Activated naive CD8-positive, alpha-beta T cell treated with anti-CD3 and anti-CD28 coated beads, Interleukin-2, amount 50 U/mL, for 16 hours (primary cell): ENCODE results near the gene CAST.
"Not testable (repeated sequence)": the region's sequence is repeated elsewhere in the genome, so short reads cannot be mapped to it uniquely, and the experiment has no call there.

Experiments
- DNase-seq: peaks from one replicate; pipeline ENCODE4 v3.0.0-alpha.2; 2020; ENCODE audit warnings: low read depth, low spot score

CAST gene

DNA sequence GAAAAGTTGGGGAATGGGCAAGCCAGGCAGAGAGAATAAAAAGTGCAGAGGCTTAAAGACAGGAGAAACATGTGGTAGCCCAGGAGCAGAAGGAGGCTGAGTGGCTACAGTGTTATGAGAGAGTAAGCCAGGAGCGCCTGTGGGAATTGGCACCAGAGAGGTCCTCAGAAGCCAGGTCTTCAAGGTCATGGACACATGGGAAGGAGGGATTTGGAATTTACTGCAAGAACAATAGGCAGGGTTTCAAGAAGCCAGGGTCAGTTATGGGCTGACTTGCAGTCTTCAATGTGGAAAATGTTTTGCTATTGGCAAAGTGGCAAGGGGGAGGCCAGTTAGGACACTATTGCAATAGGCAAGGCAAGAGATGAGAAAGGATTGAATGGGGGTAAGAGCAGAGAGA, 116.2 kb downstream of the CAST start:
- no peak for DNase-seq

DNA sequence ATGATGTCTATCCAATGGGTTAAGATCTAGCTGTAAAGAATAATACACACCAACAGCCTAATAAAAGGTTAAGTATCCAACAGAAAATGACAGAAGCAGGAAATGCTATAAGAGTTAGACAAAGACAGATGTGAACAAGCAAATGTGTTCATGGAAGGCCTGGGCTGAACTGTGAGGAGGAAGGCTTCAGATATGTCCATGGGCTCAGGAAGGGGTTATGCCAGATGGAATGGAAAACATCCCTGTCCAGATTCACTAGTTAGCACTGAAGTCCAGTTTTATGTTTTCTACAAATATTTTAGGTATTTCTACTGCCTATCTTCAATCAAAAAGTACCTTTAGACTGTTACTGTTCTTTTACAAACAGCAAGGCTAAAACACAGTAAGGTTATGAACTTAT, 118.5 kb downstream of the CAST start:
- DNase-seq: no peak

DNA sequence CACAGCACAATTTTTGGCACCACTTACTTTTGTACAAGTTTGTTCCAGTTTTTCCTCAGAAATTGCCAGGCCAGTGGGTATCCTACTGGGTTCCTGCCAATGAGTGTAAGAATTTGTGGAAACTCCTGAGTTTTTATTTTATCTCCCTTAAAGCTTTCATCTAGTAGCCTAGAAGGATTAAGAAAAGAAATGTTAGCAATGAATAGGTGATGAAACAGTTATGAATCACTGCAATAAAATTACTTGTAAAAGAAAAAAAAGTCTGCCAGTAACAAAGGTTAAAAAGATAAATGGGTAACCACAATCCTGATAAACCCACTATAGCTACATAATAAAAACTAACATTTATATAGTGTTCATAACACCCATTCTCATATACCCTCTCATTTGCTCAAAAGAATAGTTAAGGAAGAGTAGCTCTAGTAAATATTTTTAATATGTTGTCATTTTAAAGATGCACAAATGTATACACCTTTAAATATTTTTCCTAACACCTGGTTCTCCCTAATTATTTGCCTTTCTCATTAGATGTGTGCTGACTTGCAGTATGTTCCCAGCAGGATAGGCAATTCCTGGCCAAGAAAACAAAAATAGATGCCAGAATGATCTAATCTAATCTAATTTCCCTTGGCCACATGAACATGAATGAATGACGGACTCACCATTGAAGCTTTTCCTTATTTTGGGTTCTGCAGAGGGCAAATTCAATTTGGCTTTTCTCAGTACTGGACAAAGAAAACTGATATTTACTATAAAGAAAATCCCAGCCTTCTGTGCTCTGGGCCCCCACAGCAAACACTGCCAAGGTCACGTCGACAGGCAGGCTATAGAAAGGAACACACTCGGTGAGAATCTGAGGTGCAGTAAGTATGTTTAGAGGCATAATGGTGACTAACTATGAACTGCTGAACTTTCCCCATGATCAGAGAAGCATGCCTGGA, 119.1 kb downstream of the CAST start:
- DNase-seq: no peak

DNA sequence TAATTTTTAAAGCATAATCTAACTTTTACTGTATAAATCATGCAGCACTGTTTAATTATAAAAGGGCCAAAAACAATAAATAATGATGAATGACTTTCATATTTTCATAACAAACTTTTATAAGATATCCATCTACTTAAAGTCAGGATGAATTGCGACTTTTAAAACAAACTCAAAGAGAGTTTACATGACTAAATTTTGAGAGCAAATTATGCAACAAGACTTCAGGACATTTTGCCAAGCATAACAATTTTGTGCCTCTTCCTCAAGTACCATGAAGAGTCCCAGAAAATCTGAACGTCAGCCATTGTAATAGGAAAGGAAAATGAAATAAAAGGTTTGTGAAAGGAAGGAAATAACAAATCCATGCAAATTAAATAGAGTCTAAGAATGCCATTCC, 121.2 kb downstream of the CAST start:
- no peak for DNase-seq

DNA sequence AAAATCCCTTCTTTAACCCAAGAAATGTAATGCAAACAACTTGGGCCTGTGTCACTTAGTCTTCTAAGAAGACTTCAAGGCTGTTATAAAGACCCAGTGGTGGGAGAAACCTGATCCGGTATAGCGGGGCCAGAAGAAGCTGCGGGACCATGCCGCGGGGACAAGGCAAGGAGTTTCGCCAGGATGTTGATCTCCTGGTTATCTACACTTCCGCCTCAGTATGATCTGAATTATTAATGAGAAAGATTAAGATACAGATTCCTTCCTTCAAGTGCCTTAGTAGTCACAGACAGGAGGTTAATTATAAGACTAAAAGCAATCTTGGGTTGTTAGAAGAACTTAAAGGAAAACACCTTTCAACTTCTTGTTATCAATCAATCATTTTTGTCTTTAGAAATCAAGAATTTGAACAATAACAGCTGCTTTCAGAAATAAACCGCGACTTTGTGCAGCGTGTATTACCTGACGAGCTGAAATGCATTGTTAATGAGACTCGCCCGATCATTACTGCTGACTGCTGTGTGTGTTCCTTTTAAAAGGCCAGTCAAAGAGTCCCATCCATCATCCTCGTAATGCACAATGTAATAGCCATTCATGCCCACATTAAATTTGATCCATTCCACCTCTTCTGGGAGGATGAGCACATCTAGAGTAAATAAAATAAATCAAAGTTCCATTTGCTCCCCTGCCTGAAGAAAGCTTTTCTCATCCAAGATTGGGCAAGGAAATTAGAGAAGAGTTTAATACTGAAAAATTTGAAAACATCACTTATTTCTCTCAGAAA, 123.3 kb downstream of the CAST start:
- DNase-seq: no peak

DNA sequence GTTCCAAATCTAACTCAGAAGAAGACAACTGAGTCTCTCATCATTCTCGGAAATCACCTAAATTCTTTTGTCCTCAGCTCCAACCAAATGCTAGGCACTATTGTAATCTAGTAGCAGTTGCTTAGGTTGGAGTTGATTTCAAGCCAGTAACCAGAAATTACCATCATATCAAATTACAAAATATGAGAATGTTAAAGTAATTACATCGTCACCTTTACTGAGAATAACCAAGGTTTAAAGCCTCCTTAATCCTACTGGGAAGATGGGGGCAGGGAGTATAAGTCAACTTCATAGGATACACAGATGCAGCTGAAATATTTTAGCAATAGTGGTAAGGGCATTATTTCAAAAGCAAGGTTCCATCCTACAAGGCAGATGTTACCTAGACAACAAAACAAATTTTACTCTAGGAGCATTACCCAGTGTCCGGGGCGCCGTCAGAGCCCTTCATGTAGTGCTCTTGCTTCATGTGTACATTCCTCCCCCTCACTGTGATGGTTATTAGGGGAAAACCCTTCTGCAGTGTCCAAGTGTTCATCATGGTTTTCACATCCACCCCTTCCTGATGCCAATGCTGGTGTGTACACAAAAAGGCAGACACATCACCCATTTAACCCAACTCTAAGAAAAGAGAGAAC, 126.1 kb downstream of the CAST start:
- no peak for DNase-seq

DNA sequence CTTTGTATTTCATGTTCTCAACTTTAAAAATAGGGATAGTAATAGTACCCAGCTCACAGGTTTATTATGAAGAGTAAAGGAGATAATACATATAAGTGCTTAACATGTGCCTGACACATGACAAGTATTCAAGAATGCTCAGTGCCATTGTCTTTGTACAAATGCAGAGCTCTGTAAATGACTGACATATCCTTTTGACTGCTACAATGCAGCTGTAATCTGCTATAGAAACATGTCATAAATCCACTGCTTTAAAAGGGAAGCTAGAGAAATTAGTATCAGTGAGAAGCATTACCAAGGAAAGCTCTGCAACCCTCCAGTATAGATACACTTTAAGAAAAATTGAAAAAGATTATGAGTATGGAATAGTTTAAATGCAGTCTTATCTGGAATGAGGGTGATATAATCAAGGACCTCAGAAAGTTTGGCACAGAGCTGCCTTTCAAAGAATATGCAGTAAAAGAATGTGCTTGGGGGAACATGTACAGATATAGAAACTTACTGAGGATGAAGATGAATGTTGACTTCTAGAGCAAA, 127.7 kb downstream of the CAST start:
- DNase-seq: no peak

DNA sequence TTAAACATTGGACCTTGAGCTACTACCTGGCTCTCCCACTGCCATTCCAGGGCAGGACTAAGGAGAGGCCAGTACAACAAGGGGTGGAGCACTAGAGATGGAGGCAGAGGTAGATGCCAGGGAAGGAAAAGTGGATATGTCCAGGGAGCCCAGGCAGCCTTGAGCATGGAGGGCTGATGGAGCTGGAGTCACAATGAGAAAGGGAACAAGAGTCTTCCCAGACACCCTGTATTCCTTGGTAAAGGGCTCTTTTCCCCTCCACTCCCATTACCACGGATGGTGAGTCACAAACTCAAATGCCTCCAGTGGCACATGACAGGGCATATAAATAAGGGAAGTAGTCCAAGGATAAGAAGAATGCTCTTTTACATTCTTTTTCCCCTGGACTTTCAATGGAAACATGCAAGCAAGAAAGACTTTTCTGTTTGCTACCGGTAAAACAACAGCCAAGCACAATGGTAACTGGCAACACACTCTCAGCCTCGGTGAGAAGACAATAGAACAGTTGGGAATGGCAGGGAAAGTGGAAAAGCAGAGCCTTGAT, 128.9 kb downstream of the CAST start:
- DNase-seq: no peak

DNA sequence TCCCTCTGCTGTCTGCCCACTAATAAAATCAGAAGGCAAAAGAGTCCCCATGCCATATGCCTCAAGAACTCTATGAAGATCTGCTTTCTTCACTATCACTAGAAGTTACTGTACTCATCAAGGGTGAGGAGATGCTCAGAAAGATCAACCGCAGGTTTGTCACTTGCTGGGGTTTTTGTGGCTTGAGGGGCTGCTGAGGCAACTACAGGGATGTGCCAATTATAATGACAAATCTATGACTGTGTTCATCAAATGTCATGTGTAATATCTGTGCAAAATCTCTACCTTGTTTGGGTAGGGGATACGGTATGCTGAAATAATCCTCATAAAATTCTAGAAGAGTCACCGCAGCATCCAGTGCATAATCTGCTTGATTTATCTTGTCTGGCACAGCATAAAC, 132.6 kb downstream of the CAST start:
- peak; percentile 26 for DNase-seq

DNA sequence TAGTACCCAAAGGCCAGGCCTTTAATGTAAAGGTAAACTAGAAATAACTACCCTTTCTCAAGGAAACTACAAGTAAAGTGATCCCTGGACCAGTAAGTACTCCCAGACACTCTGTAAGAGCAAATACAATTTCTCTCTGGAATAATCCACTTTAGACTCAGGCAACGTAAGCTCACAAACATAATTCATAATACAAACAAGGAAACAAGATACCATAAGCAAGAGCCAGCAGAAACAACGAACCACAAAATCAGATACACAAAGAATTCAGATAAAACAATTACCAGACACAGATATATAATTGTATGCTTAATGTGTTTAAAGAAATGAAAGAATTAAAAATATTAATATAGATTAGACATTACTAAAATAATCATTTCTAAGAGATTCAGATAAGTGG, 133.4 kb downstream of the CAST start:
- no peak for DNase-seq

DNA sequence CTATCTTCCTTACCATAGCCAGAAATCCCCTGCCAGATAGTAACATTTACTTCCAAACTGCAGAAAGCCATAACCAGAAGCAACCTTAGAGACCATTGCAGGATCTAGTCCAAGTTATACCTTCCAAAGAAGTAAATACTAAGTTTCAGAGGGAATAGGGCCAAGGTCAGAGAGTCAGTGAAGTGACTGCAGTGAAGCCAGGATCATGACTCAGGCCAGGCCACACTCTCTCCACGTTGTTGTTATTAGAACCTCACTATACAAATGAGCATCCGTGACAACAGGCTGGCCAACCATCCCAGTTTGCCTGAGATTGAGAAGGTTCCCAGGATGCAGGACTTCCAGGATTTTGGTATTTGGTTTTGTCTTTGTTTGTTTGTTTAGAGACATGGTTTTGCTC, 134.3 kb downstream of the CAST start:
- DNase-seq: no peak

DNA sequence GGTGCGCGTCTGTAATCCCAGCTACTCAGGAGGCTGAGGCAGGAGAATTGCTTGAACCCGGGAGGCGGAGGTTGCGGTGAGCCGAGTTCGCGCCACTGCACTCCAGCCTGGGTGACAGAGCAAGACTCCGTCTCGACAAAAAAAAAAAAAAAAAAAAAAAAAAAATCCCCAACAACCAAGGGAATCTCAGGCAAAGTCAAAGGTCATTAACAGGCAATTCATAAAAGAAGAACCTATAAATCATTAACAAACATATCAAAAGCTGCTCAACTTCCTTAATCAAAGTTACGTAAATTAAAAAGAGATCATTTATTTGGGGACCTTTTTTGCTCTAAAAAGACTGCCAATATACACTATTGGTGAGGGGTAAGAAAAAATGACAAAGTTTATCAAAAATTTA, 139.5 kb downstream of the CAST start:
- DNase-seq: not testable (repeated sequence)

DNA sequence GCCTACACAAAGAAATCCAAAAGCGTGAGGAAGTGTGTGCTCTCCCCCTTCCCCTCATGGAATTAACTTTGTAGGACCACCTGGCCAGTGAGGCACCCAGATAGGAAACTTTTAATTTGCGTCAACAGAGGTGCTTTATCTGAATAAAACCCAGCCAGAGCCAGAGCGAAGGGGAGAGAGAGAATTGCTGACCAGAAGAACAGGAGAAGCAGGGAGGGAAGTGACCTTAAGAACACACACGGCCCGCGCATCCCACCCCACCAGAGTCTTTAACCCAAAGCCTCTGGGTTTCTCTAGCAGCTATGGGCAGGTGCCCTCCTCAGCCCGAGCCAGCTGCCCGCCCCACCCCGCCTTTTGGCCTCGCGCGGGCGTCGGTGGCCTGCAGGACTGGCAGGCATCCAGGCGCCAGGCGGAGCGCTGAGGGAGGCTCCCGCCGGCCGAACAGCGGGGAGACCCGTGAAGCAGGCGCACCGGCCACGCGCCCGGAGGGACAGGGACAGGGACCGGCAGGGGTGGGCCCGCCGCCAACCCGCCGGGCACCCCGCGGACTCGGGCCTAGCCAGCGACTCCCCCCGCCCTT, 145.0 kb downstream of the CAST start:
- DNase-seq: no peak

DNA sequence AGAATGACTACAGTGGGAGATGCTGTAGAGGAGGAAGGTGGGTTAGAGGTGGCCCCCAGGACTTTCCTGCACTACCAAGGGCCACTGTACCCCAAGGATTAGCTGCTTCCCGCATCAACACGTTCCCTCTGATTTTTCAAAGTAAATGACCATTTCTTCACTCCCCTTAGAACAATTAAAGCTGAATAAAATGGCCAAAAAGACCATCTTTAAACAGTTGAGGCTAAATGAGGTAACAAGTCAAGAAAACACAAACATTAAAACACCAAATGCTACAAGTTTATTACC, 146.3 kb downstream of the CAST start:
- DNase-seq: no peak

DNA sequence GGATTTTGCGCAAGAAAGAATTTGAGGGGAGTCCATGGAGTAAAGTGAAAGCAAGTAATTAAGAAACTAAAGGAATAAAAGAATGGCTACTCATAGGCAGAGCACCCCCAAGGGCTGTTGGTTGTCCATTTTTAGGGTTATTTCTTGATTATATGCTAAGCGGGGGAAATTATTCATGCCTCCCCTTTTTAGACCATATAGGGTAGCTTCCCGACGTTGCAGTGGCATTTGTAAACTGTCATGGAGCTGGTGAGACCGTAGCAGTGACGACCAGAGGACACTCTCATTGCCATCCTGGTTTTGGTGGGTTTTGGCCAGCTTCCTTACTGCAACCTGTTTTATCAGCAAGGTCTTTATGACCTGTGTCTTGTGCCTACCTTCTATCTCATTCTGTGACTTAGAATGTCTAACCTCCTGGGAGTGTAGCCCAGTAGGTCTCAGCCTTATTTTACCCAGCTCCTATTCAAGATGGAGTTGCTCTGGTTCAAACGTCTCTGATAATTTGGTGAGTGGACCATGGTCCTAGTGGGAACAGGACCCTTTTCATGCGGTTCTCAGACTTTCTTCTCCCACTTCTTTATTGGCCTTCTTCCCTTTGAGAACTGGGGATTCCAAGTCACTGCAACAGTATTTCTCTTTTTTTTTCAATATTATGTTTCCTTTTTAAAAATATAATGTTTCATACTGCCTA, 146.8 kb downstream of the CAST start:
- no peak for DNase-seq

DNA sequence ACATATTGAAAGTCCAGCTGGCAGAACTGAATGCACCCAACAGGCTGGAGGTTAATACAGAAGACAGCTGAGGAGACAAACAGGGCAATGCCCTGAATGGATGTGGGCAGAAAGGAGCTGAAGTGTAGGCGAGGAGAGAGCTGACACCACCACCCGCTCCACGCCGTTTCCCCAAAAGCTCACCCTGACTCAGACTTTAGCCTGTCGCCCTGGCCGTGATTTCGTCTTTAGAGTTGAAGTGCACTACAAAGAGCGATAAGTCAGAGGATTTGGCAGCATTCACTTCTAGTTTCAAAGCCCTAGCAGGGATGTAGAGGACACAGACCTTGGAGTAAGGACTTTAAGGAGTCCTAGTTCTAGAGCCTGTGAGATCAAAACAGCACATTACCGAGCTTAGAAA, 147.7 kb downstream of the CAST start:
- no peak for DNase-seq

DNA sequence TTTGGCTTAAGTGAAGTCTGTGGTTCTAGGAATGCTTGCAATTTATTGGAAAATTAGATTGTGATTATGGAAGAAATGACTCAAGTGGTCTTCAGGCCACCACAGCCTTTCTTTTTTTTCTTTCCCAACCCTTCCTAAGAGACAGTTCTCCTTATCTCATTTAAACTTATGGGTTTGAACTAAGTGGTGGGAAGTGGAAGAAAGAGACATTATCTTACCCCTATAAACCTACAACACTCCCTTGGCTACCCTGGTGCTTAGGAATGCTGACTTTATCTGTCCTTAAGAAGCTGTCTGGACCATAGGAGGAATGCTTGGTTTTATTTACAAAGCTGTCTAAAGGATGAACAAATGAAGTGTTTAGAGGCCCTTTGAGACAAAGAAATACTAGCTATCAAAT, 150.7 kb downstream of the CAST start:
- DNase-seq: no peak

DNA sequence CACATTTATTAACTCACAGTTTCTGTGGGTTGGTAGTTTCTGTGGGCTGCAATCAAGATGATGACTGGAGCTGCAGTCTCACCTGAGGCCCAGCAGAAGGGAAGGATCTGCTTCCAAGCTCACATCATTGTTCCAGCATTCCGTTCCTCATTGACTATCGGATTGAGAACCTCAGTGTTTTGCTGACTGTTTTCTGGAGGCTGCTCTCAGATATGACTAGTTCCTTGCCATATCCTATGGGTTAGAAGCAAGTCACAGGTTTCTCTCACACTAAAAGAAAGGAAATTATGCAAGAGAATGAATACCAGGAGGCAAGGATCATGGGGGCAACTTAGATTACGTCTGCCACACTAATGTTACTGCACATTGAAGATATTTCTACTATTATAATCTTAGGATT, 151.9 kb downstream of the CAST start:
- DNase-seq: no peak

DNA sequence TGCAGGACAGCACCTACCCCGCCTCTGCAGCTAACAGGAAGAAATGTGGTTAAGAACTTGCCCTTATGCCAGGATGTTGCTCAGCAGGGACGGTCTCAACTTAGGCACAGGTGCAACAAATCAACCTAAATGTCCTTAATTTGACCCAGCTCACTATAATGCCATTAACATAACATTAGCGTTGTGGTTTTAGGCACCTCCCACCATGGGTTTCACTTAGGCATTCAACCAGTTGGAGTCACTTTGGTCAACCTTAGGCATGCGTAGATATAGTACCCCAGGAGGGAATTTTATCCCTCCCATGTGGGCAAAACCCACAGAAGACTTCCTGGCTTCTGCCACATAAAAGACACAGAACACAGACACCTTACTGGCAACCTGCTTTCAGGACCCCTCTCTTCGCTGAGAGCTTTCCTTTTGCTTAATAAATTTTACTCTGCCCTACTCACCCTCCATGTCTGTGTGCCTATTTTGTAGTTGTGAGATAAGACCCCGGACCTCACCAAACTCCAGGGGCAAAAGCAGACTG, 154.3 kb downstream of the CAST start:
- no peak for DNase-seq

DNA sequence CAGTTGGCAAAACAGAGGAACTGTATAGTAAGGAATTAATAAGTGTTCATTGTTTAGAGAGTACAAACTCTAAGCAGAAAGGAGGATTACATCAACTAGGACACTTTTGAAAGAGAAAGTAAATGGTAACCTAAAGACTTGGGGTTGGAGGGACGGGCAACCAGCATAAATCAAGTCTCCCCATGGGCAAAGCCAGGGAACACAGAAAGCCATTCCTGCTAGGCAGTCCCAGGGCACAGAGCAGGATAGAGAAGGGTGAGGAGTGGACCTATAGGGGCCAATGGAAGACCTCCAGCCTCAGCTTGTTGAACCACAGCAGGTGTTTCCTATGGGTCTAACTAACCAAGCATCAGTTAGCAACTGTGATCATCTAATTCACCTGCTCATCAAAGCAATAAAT, 154.8 kb downstream of the CAST start:
- DNase-seq: no peak

DNA sequence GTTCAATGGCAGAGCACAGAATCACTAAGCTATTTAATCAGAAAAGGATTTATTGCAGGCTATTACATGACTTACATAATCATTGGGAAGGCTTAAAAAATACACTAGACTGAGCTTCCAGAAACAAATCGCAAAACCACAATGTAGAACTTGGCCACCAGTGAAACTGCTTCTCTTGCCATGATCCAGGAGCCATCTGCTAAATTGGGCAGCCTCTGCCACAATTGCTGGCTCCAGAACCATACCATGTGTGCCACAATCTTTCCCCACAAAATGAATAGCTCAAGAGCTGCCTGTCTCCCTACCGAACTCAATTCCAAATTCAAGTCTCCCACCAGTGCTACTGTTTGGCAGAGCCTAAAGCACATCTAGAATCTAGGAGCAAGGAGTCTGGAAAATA, 155.3 kb downstream of the CAST start:
- DNase-seq: no peak
